Activated T-cell treated with anti-CD3 and anti-CD28 coated beads, Interleukin-2, amount 50 U/mL, for 24 hours (primary cell): ENCODE results near the gene DNER.
"Not testable (repeated sequence)": the region's sequence is repeated elsewhere in the genome, so short reads cannot be mapped to it uniquely, and the experiment has no call there.

ENCODE experiments used
- DNase-seq: peaks from one replicate; pipeline ENCODE4 v3.0.0-alpha.2; 2020
- H3K27ac Mint-ChIP-seq: 2 replicates; pipeline ENCODE4 v1.8.0; 2020; ENCODE audit warnings: mild to moderate bottlenecking, mixed read lengths
- H3K27me3 Mint-ChIP-seq: 2 replicates; pipeline ENCODE4 v1.8.0; 2020; ENCODE audit warnings: mixed read lengths
- H3K36me3 Mint-ChIP-seq: 2 replicates; pipeline ENCODE4 v1.8.0; 2020; ENCODE audit warnings: low read depth, mixed read lengths
- H3K4me1 Mint-ChIP-seq: 2 replicates; pipeline ENCODE4 v1.8.0; 2020; ENCODE audit warnings: low read depth, mixed read lengths
- H3K4me3 Mint-ChIP-seq: 2 replicates; pipeline ENCODE4 v1.8.0; 2020; ENCODE audit warnings: mild to moderate bottlenecking, moderate library complexity, mixed read lengths
- H3K9me3 Mint-ChIP-seq: 2 replicates; pipeline ENCODE4 v1.8.0; 2020; ENCODE audit warnings: mixed read lengths

The DNER gene

DNA sequence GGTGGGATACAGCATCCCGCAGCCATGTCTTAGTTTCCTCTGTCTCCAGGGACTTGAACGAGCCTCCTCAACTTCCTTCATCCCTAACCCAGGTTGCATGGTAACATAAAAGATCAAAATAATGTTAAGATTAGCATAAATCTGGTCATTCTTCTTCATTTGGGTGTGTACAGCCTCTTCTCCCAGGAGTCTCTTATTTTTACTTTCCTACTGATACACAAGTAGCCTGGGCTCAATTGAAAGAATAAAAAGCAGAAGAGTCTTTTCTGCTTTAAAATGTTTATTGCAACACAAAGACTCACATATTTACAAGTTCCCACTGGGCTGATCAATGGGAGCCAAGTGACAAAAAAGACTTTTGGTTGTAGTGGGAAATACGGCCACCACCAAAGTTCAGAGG is 305.4 kb downstream of the DNER start:
- Mint-ChIP-seq H3K9me3 (no peaks in the 10 kb centered on the region), H3K27ac (no peak overlapping the region), H3K36me3 (no peaks in the 10 kb centered on the region), H3K4me1 (no peaks in the 10 kb centered on the region), H3K4me3 (no peak overlapping the region), H3K27me3 (no peaks in the 10 kb centered on the region)
- DNase-seq = no peak

DNA sequence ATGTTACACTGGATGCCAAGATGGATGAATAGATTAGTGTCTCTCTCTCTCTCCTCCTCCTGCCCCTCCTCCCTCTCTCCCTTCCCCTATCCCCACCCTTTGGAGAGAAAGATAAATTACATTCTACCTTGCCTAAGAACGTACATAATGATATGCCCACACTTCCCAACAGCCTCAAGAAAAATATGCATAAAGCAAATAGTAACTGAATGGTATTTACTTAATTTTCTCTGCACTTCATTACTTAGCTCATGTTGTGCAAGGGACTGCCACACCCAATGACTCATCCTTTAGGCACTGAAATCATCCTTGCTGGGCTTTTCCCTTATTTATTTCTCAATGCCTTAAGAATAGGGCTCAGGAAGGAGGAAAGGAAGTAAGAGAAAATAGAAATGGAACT is 306.0 kb downstream of the DNER start:
- H3K36me3 Mint-ChIP-seq = no peaks in the 10 kb centered on the region
- H3K27ac Mint-ChIP-seq = no peak overlapping the region
- no peaks in the 10 kb centered on the region for H3K4me1 Mint-ChIP-seq
- H3K4me3 Mint-ChIP-seq = no peak overlapping the region
- no peaks in the 10 kb centered on the region for H3K9me3 Mint-ChIP-seq
- DNase-seq = no peak
- H3K27me3 Mint-ChIP-seq = no peaks in the 10 kb centered on the region

DNA sequence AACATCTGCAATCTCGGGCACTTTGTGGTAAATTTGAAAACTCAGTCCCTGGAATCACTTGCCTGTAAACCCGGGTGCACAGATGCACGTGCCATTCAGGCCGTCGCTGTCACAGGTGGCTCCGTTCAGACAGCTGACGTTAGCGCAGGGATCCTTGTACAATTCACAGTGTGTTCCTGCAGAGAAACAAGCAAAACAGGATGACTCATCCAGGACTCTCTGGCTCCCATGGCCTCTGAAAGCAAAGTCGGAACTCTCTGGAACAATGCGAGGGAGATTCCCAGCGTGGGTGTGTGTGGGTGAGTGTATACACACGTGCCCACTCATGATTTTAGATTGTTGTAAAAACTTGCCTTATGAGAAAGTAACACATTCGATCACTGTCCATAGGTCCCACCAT is 307.2 kb downstream of the DNER start:
- Mint-ChIP-seq H3K9me3 (no peaks in the 10 kb centered on the region), H3K4me3 (no peak overlapping the region), H3K36me3 (no peaks in the 10 kb centered on the region), H3K27me3 (no peaks in the 10 kb centered on the region), H3K27ac (no peak overlapping the region), H3K4me1 (no peaks in the 10 kb centered on the region)
- no peak for DNase-seq

DNA sequence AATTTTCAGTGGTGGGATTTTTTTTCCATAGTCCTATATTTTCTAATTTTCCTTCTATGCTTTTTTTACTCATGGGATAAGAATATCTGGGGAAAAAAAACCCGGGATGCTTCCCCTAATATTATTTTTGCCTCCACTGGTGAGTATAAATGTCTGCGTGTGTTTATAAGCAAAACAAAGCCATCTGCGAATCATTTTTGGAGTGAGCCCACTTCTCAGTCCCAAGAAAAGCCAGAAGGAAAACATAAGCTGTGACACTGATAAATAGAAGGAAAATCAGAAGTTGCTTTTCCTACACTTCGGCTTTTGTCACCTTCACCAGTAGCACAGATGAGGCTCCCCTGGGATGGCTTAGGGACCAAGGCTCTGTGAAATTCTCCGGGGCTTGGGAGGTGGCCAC is 308.6 kb downstream of the DNER start:
- Mint-ChIP-seq H3K27me3 (no peaks in the 10 kb centered on the region), H3K9me3 (no peaks in the 10 kb centered on the region), H3K27ac (no peak overlapping the region), H3K4me3 (no peak overlapping the region), H3K36me3 (no peaks in the 10 kb centered on the region), H3K4me1 (no peaks in the 10 kb centered on the region)
- no peak for DNase-seq

DNA sequence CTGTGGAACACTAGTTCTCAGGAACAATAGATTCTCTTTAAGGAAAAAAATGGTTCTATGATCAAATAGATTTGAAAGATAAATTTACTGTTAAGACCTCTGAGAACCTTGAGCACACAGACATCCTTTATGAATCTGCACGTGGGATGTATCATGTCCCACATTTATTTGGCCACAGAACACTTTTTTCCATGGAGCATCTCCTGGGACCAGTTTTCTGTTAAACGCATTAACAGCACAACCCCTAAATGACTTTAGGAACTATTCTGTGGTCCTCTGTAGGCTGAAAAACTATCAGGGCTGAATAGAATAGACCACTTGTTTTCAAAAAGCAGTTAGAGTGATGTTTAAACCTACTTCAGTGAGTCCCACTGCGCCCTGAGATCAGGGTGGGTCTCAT is 311.1 kb downstream of the DNER start:
- no peak overlapping the region for H3K4me3 Mint-ChIP-seq
- no peak for DNase-seq
- H3K9me3 Mint-ChIP-seq = no peaks in the 10 kb centered on the region
- H3K4me1 Mint-ChIP-seq = no peaks in the 10 kb centered on the region
- H3K36me3 Mint-ChIP-seq = no peaks in the 10 kb centered on the region
- no peak overlapping the region for H3K27ac Mint-ChIP-seq
- no peaks in the 10 kb centered on the region for H3K27me3 Mint-ChIP-seq

DNA sequence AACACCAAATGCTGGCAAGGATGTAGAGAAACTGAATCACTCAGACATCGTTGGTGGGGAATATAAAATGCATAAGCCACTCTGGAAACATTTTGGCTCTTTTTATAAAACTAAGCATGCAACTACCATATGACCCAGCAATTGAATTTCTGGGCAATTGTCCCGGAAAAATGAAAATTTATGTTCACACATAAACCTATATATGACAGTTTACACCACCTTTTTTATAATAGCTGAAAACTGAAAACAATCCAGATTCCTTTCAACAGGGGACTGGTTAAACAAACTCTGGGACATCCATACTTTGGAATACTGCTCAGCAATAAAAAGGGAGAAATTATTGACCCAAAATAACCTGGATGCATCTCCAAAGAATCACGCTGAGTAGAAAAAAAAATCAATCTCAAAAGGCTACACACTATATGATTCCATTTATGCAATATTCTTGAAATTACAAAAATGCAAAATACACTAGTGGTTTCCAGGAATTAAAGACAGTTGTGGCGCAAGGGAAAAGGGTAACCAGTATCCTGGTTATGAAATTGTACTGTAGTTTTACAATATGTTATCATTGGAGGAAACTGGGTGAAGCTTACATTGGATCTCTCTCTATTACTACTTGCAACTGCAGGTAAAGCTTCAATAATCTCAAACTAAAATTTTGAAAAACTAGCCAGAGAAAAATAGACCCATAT is 313.0 kb downstream of the DNER start:
- Mint-ChIP-seq H3K36me3 (no peaks in the 10 kb centered on the region), H3K4me3 (no peak overlapping the region), H3K9me3 (peaks cover 17% of the 10 kb centered on the region), H3K4me1 (no peaks in the 10 kb centered on the region), H3K27me3 (no peaks in the 10 kb centered on the region), H3K27ac (no peak overlapping the region)
- no peak for DNase-seq

DNA sequence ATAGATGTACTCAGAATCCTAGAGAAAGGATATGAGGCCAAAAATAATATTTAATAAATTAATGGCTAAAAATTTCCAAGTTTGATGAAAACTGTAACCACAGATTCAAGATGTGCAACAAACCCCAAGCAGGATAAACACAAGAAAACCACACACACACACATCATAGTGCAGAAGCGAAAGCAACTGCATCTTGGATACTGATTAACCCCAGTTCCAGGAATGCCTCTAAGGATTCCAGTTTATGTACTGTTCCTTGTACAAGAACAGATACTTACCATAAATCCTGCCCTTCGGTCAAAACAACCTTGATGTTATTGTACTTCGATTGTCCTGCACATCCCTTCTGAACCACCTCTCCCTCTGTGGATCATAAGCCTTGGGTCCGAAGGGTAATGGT is 320.4 kb downstream of the DNER start:
- Mint-ChIP-seq H3K36me3 (no peaks in the 10 kb centered on the region), H3K27me3 (no peaks in the 10 kb centered on the region), H3K9me3 (peaks cover 21% of the 10 kb centered on the region), H3K4me1 (no peaks in the 10 kb centered on the region), H3K4me3 (no peak overlapping the region), H3K27ac (no peak overlapping the region)
- DNase-seq = no peak

DNA sequence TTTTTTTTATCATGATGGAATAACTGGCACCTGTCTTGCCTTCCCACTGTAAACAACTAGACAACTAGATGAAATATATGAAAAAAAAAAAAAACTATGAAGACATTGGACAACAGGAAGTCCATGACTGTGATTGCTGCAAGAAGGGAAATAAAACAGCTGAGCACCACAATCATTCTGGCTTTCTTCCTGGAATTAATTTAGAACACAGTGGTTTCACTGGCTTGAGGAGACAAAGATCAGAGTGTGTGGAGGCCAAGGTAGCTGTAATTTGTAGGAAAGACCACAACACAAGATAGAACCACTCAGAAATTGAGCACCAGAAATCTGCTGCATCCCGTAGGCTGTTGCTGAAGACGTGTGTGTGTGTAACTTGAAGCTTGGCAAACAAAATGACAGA is 322.2 kb downstream of the DNER start:
- H3K27me3 Mint-ChIP-seq = no peaks in the 10 kb centered on the region
- H3K4me1 Mint-ChIP-seq = no peaks in the 10 kb centered on the region
- no peak overlapping the region for H3K27ac Mint-ChIP-seq
- H3K36me3 Mint-ChIP-seq = no peaks in the 10 kb centered on the region
- H3K9me3 Mint-ChIP-seq = peaks cover 14% of the 10 kb centered on the region
- H3K4me3 Mint-ChIP-seq = no peak overlapping the region
- no peak for DNase-seq

DNA sequence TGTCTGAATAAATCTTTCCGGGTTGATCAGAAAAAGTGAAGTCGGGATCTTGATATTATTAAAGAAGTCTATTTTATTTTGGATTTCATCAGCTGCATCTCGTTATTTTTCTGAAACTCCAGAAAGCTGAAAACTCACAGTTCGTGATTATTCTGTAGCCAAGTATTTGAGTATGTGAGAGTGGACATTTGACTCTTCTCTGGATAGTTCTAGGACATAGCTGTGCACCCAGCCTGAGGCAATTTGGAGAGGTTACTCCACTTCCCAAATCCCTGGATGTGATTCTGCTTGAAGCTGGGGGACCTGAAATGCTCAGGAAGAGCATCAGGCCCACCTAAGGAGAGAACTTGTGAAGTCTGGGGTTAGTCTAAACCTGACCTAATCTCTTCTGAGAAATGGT is 325.6 kb downstream of the DNER start:
- DNase-seq = no peak
- peaks cover 29% of the 10 kb centered on the region for H3K9me3 Mint-ChIP-seq
- H3K27ac Mint-ChIP-seq = no peak overlapping the region
- no peaks in the 10 kb centered on the region for H3K4me1 Mint-ChIP-seq
- no peaks in the 10 kb centered on the region for H3K36me3 Mint-ChIP-seq
- no peak overlapping the region for H3K4me3 Mint-ChIP-seq
- no peaks in the 10 kb centered on the region for H3K27me3 Mint-ChIP-seq

DNA sequence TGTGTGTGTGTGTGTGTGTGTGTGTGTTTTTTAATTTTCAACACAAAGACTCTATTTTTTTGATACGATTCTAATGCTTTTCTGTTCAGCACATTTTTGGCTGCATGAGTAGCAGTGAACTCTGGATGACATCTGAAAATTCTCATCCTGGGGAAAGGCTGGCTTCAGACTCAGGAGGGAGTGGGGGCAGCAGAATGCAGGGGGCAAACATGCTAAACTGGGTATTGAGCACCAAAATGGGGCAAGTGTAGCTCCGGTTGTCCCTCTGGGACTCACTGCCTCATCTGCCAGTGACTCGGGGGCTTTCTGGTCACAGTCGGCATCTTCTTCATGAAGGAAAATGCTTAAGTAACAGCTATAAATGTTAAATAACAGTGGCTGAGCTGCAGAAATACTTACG is 326.5 kb downstream of the DNER start:
- no peak overlapping the region for H3K27ac Mint-ChIP-seq
- no peaks in the 10 kb centered on the region for H3K4me1 Mint-ChIP-seq
- no peak overlapping the region for H3K4me3 Mint-ChIP-seq
- no peak for DNase-seq
- H3K27me3 Mint-ChIP-seq = no peaks in the 10 kb centered on the region
- peaks cover 31% of the 10 kb centered on the region for H3K9me3 Mint-ChIP-seq
- no peaks in the 10 kb centered on the region for H3K36me3 Mint-ChIP-seq

DNA sequence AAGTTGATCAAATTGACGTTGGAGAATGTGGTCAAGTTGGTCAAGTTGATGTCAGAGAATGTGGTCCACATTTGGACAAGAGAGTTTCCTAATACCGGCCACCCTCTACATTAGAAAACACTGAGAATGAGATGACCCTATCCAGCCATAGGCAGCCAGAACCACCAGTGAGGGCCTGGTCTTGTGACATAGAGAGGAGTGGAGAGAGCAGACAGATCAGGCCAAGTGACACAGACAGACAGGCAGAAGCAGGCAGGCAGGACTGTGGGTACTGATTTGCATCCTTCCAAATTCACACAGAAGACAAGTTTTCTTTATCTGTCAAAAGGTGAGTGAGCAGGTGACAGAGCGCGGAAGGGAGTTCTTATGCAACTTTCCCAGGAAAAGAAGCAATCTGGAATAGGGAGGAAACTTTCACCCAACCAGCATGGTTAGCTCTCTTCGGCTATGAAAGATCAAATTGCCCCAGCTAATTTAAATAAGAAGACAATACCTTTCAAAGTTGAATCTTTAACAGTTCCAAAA is 334.2 kb downstream of the DNER start:
- no peak overlapping the region for H3K27ac Mint-ChIP-seq
- DNase-seq = no peak

DNA sequence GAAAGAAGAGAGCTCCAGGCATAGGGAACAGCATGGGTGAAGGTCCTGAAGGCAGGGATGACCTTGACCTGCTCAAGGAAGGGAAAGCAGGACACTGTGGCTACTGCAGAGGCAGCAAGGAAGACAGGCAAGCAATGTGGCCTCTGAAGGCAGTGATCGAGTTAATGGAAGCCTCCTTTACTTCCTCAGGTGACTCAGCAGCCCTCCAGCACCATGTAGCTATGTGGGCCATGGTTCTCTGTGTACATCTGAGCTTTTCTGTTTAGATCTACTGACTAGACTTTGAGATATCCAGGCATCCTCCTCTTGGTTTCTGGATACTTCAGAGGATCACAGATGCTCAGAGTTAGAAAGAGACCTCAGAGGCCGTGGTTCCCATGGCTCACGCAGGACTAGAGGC is 336.0 kb downstream of the DNER start:
- H3K27me3 Mint-ChIP-seq = no peaks in the 10 kb centered on the region
- no peak for DNase-seq
- H3K27ac Mint-ChIP-seq = no peak overlapping the region
- H3K4me1 Mint-ChIP-seq = no peaks in the 10 kb centered on the region
- no peaks in the 10 kb centered on the region for H3K9me3 Mint-ChIP-seq
- no peaks in the 10 kb centered on the region for H3K36me3 Mint-ChIP-seq
- H3K4me3 Mint-ChIP-seq = no peak overlapping the region

More for the DNA sequence above, 334.2 kb downstream of the DNER start:
- no peaks in the 10 kb centered on the region for H3K4me1 Mint-ChIP-seq
- H3K27me3 Mint-ChIP-seq = no peaks in the 10 kb centered on the region
- H3K36me3 Mint-ChIP-seq = no peaks in the 10 kb centered on the region
- H3K9me3 Mint-ChIP-seq = peaks cover 16% of the 10 kb centered on the region
- H3K4me3 Mint-ChIP-seq = no peak overlapping the region

DNA sequence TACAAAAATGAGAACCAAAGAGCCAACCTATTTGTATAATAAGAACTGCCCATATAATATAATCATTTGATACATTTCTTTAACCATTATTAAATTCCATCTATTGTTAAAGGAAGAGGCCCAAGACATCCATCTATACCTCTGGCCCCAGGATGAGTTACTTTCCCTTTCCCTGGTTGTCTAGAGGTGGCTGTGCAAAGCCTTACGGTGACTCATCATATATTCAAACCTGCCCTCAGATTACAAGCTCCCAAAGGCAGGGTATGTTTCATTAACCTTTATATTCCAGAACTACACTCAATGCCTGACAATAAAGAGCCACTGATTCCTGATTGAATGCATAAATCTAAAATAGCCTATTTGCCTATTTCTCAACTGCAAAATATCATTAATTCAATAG is 337.5 kb downstream of the DNER start:
- H3K27me3 Mint-ChIP-seq = no peaks in the 10 kb centered on the region
- H3K4me3 Mint-ChIP-seq = no peak overlapping the region
- no peaks in the 10 kb centered on the region for H3K4me1 Mint-ChIP-seq
- H3K27ac Mint-ChIP-seq = no peak overlapping the region
- no peaks in the 10 kb centered on the region for H3K36me3 Mint-ChIP-seq
- no peaks in the 10 kb centered on the region for H3K9me3 Mint-ChIP-seq
- no peak for DNase-seq

DNA sequence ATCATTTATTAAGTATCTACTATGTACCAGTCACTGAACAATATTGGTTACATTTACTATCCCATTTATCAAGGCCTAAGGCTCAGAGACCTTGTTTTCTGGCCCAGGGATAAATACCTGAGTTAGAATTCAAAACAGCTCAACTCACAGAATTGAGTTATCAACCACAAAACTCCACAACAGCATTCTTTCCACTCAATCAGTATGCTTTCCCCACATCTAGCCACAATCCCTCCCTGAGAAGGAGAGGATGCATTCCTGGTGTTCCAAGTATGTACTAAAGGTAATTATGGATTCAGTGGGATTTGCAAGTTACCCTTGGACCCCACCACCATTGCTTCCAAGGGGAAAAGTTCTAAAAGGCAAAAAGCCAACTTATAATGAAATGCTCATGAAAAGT is 339.1 kb downstream of the DNER start:
- H3K27ac Mint-ChIP-seq = no peak overlapping the region
- H3K9me3 Mint-ChIP-seq = no peaks in the 10 kb centered on the region
- no peak for DNase-seq
- H3K4me1 Mint-ChIP-seq = no peaks in the 10 kb centered on the region
- no peaks in the 10 kb centered on the region for H3K36me3 Mint-ChIP-seq
- no peaks in the 10 kb centered on the region for H3K27me3 Mint-ChIP-seq
- no peak overlapping the region for H3K4me3 Mint-ChIP-seq

DNA sequence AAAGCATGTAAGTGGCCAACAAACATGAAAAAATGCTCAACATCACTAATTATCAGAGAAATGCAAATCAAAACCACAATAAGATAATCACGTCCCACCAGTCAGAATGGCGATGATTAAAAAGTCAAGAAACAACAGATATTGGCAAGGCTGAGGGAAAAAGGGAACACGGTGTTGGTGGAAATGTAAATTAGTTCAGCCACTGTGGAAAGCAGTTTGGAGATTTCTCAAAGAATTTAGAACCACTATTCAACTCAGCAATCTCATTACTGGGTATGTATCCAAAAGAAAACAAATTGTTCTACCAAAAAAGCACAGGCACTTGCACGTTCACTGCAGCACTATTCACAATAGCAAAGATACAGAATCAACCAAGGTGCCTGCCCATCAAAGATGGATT is 341.0 kb downstream of the DNER start:
- not testable (repeated sequence) for H3K9me3 Mint-ChIP-seq, DNase-seq, H3K27ac Mint-ChIP-seq, H3K27me3 Mint-ChIP-seq, H3K4me1 Mint-ChIP-seq, H3K36me3 Mint-ChIP-seq, H3K4me3 Mint-ChIP-seq

DNA sequence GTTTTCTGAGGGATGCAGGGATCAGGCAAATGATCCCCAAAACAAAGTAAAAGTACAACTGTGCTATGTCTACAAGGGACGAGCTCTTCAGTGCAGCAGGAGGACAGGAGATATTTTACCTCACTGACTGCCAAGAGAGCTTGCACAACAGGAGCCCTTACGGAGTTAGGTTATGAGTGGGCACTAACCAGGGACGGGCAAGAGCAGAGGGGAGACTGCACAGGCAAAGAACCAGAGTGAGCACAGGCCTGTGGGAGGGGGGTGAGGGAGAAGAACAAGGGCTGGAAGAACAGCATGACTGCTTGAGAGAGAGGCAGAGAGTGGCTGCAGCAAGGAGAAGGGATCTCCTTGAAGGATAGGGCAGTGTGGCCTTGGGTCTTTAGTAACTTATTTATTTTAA is 342.1 kb downstream of the DNER start:
- DNase-seq = no peak

More for the DNA sequence above, 342.1 kb downstream of the DNER start:
- H3K9me3 Mint-ChIP-seq = no peaks in the 10 kb centered on the region
- no peak overlapping the region for H3K4me3 Mint-ChIP-seq
- H3K27me3 Mint-ChIP-seq = no peaks in the 10 kb centered on the region
- H3K27ac Mint-ChIP-seq = no peak overlapping the region
- H3K4me1 Mint-ChIP-seq = no peaks in the 10 kb centered on the region
- no peaks in the 10 kb centered on the region for H3K36me3 Mint-ChIP-seq
